GM12875 (cell line): ENCODE data around the gene GP2.
"Not testable (repeated sequence)": the region's sequence is repeated elsewhere in the genome, so short reads cannot be mapped to it uniquely, and the experiment has no call there.

Experiments
- H3K4me3 ChIP-seq: one replicate; pipeline ENCODE4 v1.5.1; 2011; ENCODE audit warnings: low read depth, low read length, control low read depth
- CTCF ChIP-seq: IDR thresholded peaks from 2 replicates; pipeline ENCODE4 v1.5.1; 2011; ENCODE audit warnings: low read depth, mild to moderate bottlenecking, control low read depth, inconsistent platforms, low read length, moderate library complexity, borderline replicate concordance; ENCODE audit not compliant: insufficient read depth

The GP2 gene

GRCh38 chr16:20313741-20314140, 13.6 kb downstream of the GP2 start:
- no peak for TF ChIP-seq CTCF
- no peak overlapping the region for H3K4me3 ChIP-seq

- not testable (repeated sequence) for H3K4me3 ChIP-seq
Observed at GRCh38 chr16:20312536-20313095, 14.7 kb downstream of the GP2 start.

GRCh38 chr16:20311548-20311947, 15.8 kb downstream of the GP2 start:
- TF ChIP-seq CTCF: no peak
- no peak overlapping the region for H3K4me3 ChIP-seq

- no peak overlapping the region for H3K4me3 ChIP-seq
- no peak for TF ChIP-seq CTCF
Observed at GRCh38 chr16:20310421-20311395, 16.6 kb downstream of the GP2 start.

- TF ChIP-seq CTCF: no peak
Observed at GRCh38 chr16:20309786-20310185, 17.5 kb downstream of the GP2 start.

GRCh38 chr16:20308801-20309590, 18.3 kb downstream of the GP2 start:
- no peak overlapping the region for H3K4me3 ChIP-seq
- TF ChIP-seq CTCF: no peak

More at GRCh38 chr16:20309786-20310185, 17.5 kb downstream of the GP2 start:
- no peak overlapping the region for H3K4me3 ChIP-seq

GRCh38 chr16:20308266-20308665, 19.0 kb downstream of the GP2 start:
- H3K4me3 ChIP-seq: no peak overlapping the region
- TF ChIP-seq CTCF: no peak
